HepG2 (cell line): ENCODE results near the gene RTN4RL2. TPM values are rescaled to one million over a fixed set of nuclear protein-coding genes. Genes with fewer than 3 reads are reported as not detected.
A peak's percentile ranks its signal among the peaks of the same experiment; 100 is the strongest.

ENCODE experiments used
- ASH2L ChIP-seq: fragments of 300-600, 200-600 bp; sonication (generic); IDR thresholded peaks from 2 replicates; pipeline ENCODE4 v1.7.0; 2017; ENCODE audit warnings: low read depth, mild to moderate bottlenecking, moderate library complexity, mixed read lengths, low read length; ENCODE audit not compliant: insufficient read length
- BCL6 ChIP-seq: IDR thresholded peaks from 2 replicates; pipeline ENCODE4 v1.6.1; 2016; ENCODE audit warnings: missing genetic modification reagents, missing compliant biosample characterization
- EED ChIP-seq: sonication (generic); formaldehyde crosslinking; IDR thresholded peaks from 2 replicates; pipeline ENCODE4 v1.5.0; 2020; ENCODE audit warnings: mild to moderate bottlenecking, missing genetic modification reagents
- GTF2F1 ChIP-seq: fragments of 150-350 bp; IDR thresholded peaks from 2 replicates; pipeline ENCODE4 v1.6.1; 2014; ENCODE audit warnings: low read length
- HOXA3 ChIP-seq: sonication (generic); formaldehyde crosslinking; IDR thresholded peaks from 2 replicates; pipeline ENCODE4 v1.5.0; 2020; ENCODE audit warnings: missing genetic modification reagents
- KDM3A ChIP-seq: IDR thresholded peaks from 2 replicates; pipeline ENCODE4 v1.6.1; 2018; ENCODE audit warnings: low read depth, missing compliant biosample characterization
- RBAK ChIP-seq: sonication (generic); formaldehyde crosslinking; IDR thresholded peaks from 2 replicates; pipeline ENCODE4 v1.5.1; 2020; ENCODE audit warnings: mild to moderate bottlenecking, missing genetic modification reagents
- SALL1 ChIP-seq: sonication (generic); formaldehyde crosslinking; IDR thresholded peaks from 2 replicates; pipeline ENCODE4 v1.8.0; 2022; ENCODE audit warnings: mild to moderate bottlenecking, missing genetic modification reagents
- TBP ChIP-seq: sonication (generic); formaldehyde crosslinking; IDR thresholded peaks from 2 replicates; pipeline ENCODE4 v1.5.0; 2020; ENCODE audit warnings: missing genetic modification reagents
- ZFAT ChIP-seq: sonication (generic); formaldehyde crosslinking; conservative IDR thresholded peaks from 2 replicates; pipeline ENCODE4 v1.8.1; 2023; ENCODE audit warnings: missing genetic modification reagents, inconsistent platforms
- ZNF264 ChIP-seq: sonication (generic); formaldehyde crosslinking; IDR thresholded peaks from 2 replicates; pipeline ENCODE4 v1.4.0; 2020; ENCODE audit warnings: missing genetic modification reagents
- ZNF501 ChIP-seq: sonication (generic); formaldehyde crosslinking; IDR thresholded peaks from 2 replicates; pipeline ENCODE4 v1.5.1; 2020; ENCODE audit warnings: mild to moderate bottlenecking, moderate library complexity, missing genetic modification reagents
- ZNF546 ChIP-seq: sonication (generic); formaldehyde crosslinking; conservative IDR thresholded peaks from 2 replicates; pipeline ENCODE4 v1.8.1; 2023; ENCODE audit warnings: mild to moderate bottlenecking, missing genetic modification reagents
- ZNF577 ChIP-seq: sonication (generic); formaldehyde crosslinking; IDR thresholded peaks from 2 replicates; pipeline ENCODE4 v1.4.0; 2020; ENCODE audit warnings: mild to moderate bottlenecking, low read depth, missing genetic modification reagents, borderline replicate concordance
- ZNF619 ChIP-seq: sonication (generic); formaldehyde crosslinking; IDR thresholded peaks from 2 replicates; pipeline ENCODE4 v1.4.0; 2020; ENCODE audit warnings: mild to moderate bottlenecking, missing genetic modification reagents
- ZNF737 ChIP-seq: sonication (generic); formaldehyde crosslinking; IDR thresholded peaks from 2 replicates; pipeline ENCODE4 v1.5.0; 2020; ENCODE audit warnings: missing genetic modification reagents, mild to moderate bottlenecking, borderline replicate concordance
- ZNF776 ChIP-seq: sonication (generic); formaldehyde crosslinking; IDR thresholded peaks from 2 replicates; pipeline ENCODE4 v1.4.0; 2020; ENCODE audit warnings: mild to moderate bottlenecking, missing genetic modification reagents
- ZNF839 ChIP-seq: sonication (generic); formaldehyde crosslinking; IDR thresholded peaks from 2 replicates; pipeline ENCODE4 v1.4.0; 2020; ENCODE audit warnings: missing genetic modification reagents, mild to moderate bottlenecking, borderline replicate concordance
- ZSCAN25 ChIP-seq: sonication (generic); formaldehyde crosslinking; IDR thresholded peaks from 2 replicates; pipeline ENCODE4 v1.8.0; 2022; ENCODE audit warnings: mild to moderate bottlenecking, missing genetic modification reagents
- polyA plus RNA-seq, 8 experiments: library from polyadenylated mRNA; depleted of rRNA in 3 of 8; stranded (reverse) in 7 of 8; unstranded in 1 of 8; fragments of >200 nt; fragmentation: Illumina TruSeq in 4 of 8; extraction: Trizol in 4 of 8; gene quantifications; 2 replicates each; pipeline versions ENCODE4 v1.2.1 to v1.2.3, GENCODE V29; 2011 to 2016; ENCODE audit warnings: low read depth in 4 of 8, missing spikeins in 1 of 8, mixed read lengths in 1 of 8; ENCODE audit not compliant: insufficient read depth in 1 of 8
- total RNA-seq, 5 experiments: library from RNA; depleted of rRNA; stranded (reverse); fragments of >200 nt; fragmentation: Illumina TruSeq; extraction: Trizol; gene quantifications; 2 replicates each; pipeline ENCODE4 v1.2.3, GENCODE V29; 2016; ENCODE audit warnings: low read depth in 1 of 5
- TF ChIP-seq, protein P1 (sequence below): sonication (generic); formaldehyde crosslinking; IDR thresholded peaks from 2 replicates; pipeline ENCODE4 v1.5.0; 2020; ENCODE audit warnings: mild to moderate bottlenecking, missing genetic modification reagents, borderline replicate concordance
- TF ChIP-seq, protein P2 (sequence below): IDR thresholded peaks from 2 replicates; pipeline ENCODE4 v1.6.1; 2016; ENCODE audit warnings: low read depth
- TF ChIP-seq, protein P3 (sequence below): sonication (generic); formaldehyde crosslinking; IDR thresholded peaks from 2 replicates; pipeline ENCODE4 v1.8.0; 2022; ENCODE audit warnings: missing genetic modification reagents, mild to moderate bottlenecking, moderate library complexity, borderline replicate concordance
- TF ChIP-seq, protein P4 (sequence below): sonication (generic); formaldehyde crosslinking; IDR thresholded peaks from 2 replicates; pipeline ENCODE4 v1.5.1; 2020; ENCODE audit warnings: mild to moderate bottlenecking, moderate library complexity, missing genetic modification reagents

The RTN4RL2 gene
- total and polyA plus RNA-seq, 2 of the 13 experiments (the other 11 are each of a cell fraction or from before 2014, with no cell fraction given), result 1.3 to 4.3 TPM

DNA sequence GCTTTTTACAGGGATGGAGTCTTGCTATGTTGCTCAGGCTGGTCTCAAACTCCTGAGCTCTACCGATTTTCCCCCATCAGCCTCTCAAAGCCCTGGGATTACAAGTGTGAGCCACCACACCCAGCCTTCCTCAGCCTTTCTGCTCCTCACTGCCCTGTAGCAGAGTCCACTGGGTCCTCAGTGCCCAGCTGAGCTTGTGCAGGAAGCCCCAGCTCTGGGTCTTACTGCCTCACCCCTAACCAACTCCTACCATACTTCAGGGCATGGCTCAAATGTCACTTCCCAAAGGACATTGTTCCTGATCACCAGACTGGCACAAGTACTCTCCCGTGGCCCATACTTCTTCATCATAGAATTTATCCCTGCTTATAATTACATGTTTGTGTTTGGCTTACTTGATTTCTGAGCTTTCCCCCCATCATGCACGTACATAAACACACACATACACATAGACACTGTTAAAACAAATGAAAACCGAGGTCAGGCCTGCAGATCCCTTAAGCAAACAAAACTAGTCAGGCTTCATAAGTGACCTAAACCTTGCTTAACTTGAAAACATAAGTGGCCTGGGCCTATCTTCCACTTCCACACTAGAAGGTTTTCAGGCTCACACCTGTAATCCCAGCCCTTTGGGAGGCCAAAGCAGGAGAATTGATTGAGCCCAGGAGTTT, 19.4 kb upstream of the RTN4RL2 start (continued):
- TF ChIP-seq, protein P1, sequence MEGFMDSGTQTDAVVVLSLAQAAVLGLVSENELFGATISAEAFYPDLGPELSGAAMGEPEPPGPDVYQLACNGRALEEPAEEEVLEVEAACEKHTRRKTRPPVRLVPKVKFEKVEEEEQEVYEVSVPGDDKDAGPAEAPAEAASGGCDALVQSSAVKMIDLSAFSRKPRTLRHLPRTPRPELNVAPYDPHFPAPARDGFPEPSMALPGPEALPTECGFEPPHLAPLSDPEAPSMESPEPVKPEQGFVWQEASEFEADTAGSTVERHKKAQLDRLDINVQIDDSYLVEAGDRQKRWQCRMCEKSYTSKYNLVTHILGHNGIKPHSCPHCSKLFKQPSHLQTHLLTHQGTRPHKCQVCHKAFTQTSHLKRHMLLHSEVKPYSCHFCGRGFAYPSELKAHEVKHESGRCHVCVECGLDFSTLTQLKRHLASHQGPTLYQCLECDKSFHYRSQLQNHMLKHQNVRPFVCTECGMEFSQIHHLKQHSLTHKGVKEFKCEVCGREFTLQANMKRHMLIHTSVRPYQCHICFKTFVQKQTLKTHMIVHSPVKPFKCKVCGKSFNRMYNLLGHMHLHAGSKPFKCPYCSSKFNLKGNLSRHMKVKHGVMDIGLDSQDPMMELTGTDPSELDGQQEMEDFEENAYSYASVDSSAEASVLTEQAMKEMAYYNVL (CRISPR knock-in tag), result no peak
- TF ChIP-seq, protein P2, sequence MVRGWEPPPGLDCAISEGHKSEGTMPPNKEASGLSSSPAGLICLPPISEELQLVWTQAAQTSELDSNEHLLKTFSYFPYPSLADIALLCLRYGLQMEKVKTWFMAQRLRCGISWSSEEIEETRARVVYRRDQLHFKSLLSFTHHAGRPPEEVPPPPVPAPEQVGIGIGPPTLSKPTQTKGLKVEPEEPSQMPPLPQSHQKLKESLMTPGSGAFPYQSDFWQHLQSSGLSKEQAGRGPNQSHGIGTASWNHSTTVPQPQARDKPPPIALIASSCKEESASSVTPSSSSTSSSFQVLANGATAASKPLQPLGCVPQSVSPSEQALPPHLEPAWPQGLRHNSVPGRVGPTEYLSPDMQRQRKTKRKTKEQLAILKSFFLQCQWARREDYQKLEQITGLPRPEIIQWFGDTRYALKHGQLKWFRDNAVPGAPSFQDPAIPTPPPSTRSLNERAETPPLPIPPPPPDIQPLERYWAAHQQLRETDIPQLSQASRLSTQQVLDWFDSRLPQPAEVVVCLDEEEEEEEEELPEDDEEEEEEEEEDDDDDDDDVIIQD (CRISPR knock-in tag), result peak; percentile 58; the same call in 1 of the 2 replicates
- TF ChIP-seq ZFAT (CRISPR knock-in tag) (no peak), GTF2F1 (no peak), KDM3A (CRISPR knock-in tag) (no peak), ZNF737 (CRISPR knock-in tag) (no peak), ZSCAN25 (peak; percentile 58), ZNF776 (CRISPR knock-in tag) (no peak), EED (CRISPR knock-in tag) (no peak), ZNF501 (CRISPR knock-in tag) (peak; percentile 62), ZNF619 (CRISPR knock-in tag) (no peak), ZNF577 (CRISPR knock-in tag) (no peak), ZNF264 (peak; percentile 60; the same call in 1 of the 2 replicates), RBAK (CRISPR knock-in tag) (no peak), ZNF839 (CRISPR knock-in tag) (no peak), HOXA3 (CRISPR knock-in tag) (peak; percentile 27; the same call in 1 of the 2 replicates), SALL1 (CRISPR knock-in tag) (peak; percentile 69), ZNF546 (CRISPR knock-in tag) (no peak), ASH2L (peak; percentile 20), TBP (CRISPR knock-in tag) (no peak), BCL6 (CRISPR knock-in tag) (peak; percentile 62; the same call in 1 of the 2 replicates)
- TF ChIP-seq, protein P3, sequence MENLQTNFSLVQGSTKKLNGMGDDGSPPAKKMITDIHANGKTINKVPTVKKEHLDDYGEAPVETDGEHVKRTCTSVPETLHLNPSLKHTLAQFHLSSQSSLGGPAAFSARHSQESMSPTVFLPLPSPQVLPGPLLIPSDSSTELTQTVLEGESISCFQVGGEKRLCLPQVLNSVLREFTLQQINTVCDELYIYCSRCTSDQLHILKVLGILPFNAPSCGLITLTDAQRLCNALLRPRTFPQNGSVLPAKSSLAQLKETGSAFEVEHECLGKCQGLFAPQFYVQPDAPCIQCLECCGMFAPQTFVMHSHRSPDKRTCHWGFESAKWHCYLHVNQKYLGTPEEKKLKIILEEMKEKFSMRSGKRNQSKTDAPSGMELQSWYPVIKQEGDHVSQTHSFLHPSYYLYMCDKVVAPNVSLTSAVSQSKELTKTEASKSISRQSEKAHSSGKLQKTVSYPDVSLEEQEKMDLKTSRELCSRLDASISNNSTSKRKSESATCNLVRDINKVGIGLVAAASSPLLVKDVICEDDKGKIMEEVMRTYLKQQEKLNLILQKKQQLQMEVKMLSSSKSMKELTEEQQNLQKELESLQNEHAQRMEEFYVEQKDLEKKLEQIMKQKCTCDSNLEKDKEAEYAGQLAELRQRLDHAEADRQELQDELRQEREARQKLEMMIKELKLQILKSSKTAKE (CRISPR knock-in tag), result peak; percentile 34; the same call in 1 of the 2 replicates
- TF ChIP-seq, protein P4, sequence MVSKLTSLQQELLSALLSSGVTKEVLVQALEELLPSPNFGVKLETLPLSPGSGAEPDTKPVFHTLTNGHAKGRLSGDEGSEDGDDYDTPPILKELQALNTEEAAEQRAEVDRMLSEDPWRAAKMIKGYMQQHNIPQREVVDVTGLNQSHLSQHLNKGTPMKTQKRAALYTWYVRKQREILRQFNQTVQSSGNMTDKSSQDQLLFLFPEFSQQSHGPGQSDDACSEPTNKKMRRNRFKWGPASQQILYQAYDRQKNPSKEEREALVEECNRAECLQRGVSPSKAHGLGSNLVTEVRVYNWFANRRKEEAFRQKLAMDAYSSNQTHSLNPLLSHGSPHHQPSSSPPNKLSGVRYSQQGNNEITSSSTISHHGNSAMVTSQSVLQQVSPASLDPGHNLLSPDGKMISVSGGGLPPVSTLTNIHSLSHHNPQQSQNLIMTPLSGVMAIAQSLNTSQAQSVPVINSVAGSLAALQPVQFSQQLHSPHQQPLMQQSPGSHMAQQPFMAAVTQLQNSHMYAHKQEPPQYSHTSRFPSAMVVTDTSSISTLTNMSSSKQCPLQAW, result 0 out of 2 replicates have a peak, but pooled peaks have one; percentile 25
